DND-41 (cell line): ENCODE data around the gene LONP2.

Experiments
- ATAC-seq: fragments of 200-7000 bp; cut with Tn5 transposase; 3 replicates; pipeline ENCODE4 v1.9.1; 2021; ENCODE audit warnings: low read depth; ENCODE audit not compliant: insufficient read depth
- DNase-seq: peaks from one replicate; pipeline ENCODE4 v3.0.0-alpha.2; 2020
- H2AFZ ChIP-seq: 2 replicates; pipeline ENCODE4 v1.6.0; 2012; ENCODE audit warnings: low read depth, low read length
- H3K27ac ChIP-seq: 2 replicates; pipeline ENCODE4 v1.5.1; 2012; ENCODE audit warnings: low read length, inconsistent platforms
- H3K27me3 ChIP-seq: fragments of 200-600 bp; sonication (generic); 2 replicates; pipeline ENCODE4 v1.6.0; 2012; ENCODE audit warnings: low read length, mild to moderate bottlenecking, inconsistent platforms; ENCODE audit not compliant: insufficient read depth, poor library complexity
- H3K36me3 ChIP-seq: 2 replicates; pipeline ENCODE4 v1.5.1; 2012; ENCODE audit warnings: low read length, inconsistent platforms; ENCODE audit not compliant: insufficient read depth
- H3K4me1 ChIP-seq: 2 replicates; pipeline ENCODE4 v1.5.1; 2012; ENCODE audit warnings: mild to moderate bottlenecking, low read length; ENCODE audit not compliant: insufficient read depth
- H3K4me2 ChIP-seq: 2 replicates; pipeline ENCODE4 v1.6.0; 2012; ENCODE audit warnings: mild to moderate bottlenecking, moderate library complexity, low read length, inconsistent platforms; ENCODE audit not compliant: insufficient read depth
- H3K4me3 ChIP-seq, 2 experiments: fragments of 200-600 bp in 1 of 2; shearing (Covaris generic) in 1 of 2; 2 replicates each; pipeline ENCODE4 v1.5.1; 2012 to 2016; ENCODE audit warnings: inconsistent platforms in 2 of 2, low read length in 2 of 2, mild to moderate bottlenecking in 2 of 2, low read depth in 1 of 2, moderate library complexity in 1 of 2
- H3K79me2 ChIP-seq: 2 replicates; pipeline ENCODE4 v1.6.0; 2012; ENCODE audit warnings: low read length, inconsistent platforms; ENCODE audit not compliant: insufficient read depth
- H3K9ac ChIP-seq: 2 replicates; pipeline ENCODE4 v1.6.0; 2012; ENCODE audit warnings: low read depth, mild to moderate bottlenecking, inconsistent platforms, low read length, moderate library complexity
- H3K9me3 ChIP-seq: 2 replicates; pipeline ENCODE4 v1.5.1; 2012; ENCODE audit warnings: low read length, moderate library complexity, mild to moderate bottlenecking, inconsistent platforms; ENCODE audit not compliant: insufficient read depth, severe bottlenecking
- H4K20me1 ChIP-seq: 2 replicates; pipeline ENCODE4 v1.6.0; 2012; ENCODE audit warnings: low read length; ENCODE audit not compliant: insufficient read depth
- CTCF ChIP-seq: IDR thresholded peaks from 2 replicates; pipeline ENCODE4 v1.5.1; 2012; ENCODE audit warnings: borderline replicate concordance, low read length, moderate library complexity, mild to moderate bottlenecking; ENCODE audit not compliant: poor library complexity, severe bottlenecking; ENCODE audit errors: extremely low read depth
- EZH2 ChIP-seq: IDR thresholded peaks from 3 replicates; pipeline ENCODE4 v1.6.1; 2012; ENCODE audit warnings: borderline replicate concordance, low read depth, mild to moderate bottlenecking, moderate library complexity, low read length, inconsistent platforms; ENCODE audit not compliant: severe bottlenecking

The LONP2 gene

DNA sequence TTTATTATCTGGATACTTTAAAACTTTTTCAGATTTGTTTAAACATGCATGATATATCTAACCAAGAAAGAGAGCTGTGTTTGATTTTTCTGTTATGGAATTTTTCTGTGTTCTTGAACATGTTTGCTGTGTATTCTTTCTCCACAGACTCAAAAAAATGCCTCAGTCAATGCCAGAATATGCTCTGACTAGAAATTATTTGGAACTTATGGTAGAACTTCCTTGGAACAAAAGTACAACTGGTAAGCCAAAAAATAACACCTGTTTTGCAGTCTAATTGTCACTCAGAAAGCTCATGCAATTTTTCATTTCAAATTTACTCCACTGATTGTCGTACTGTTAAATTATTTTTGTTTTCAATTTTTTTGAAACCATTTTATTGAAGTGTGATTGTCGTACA lies 18.5 kb downstream of the LONP2 start:
- Histone ChIP-seq H2AFZ (no peak overlapping the region), H3K27ac (no peak overlapping the region), H3K4me3 (no peak overlapping the region), H3K36me3 (peaks cover 76% of the 10 kb centered on the region), H3K4me2 (no peak overlapping the region), H3K9me3 (no peaks in the 10 kb centered on the region), H3K9ac (no peak overlapping the region), H3K27me3 (no peaks in the 10 kb centered on the region), H3K79me2 (no peaks in the 10 kb centered on the region), H4K20me1 (no peaks in the 10 kb centered on the region), H3K4me1 (no peaks in the 10 kb centered on the region)
- TF ChIP-seq EZH2, result no peak
- TF ChIP-seq CTCF, result no peak
- DNase-seq (no peak), ATAC-seq (no peak)

- no peak overlapping the region for H3K9ac ChIP-seq
- no peak overlapping the region for H3K27ac ChIP-seq
- H2AFZ ChIP-seq, result no peak overlapping the region
- DNase-seq (no peak), ATAC-seq (no peak)
- no peaks in the 10 kb centered on the region for H3K9me3 ChIP-seq
- no peaks in the 10 kb centered on the region for H3K4me1 ChIP-seq
- H3K79me2 ChIP-seq, result no peaks in the 10 kb centered on the region
- H3K4me3 ChIP-seq, result no peak overlapping the region
- no peak for TF ChIP-seq CTCF
- TF ChIP-seq EZH2, result no peak
- peaks cover 58% of the 10 kb centered on the region for H3K36me3 ChIP-seq
- H4K20me1 ChIP-seq, result no peaks in the 10 kb centered on the region
- no peak overlapping the region for H3K4me2 ChIP-seq
- no peaks in the 10 kb centered on the region for H3K27me3 ChIP-seq
Measured at GRCh38 chr16:48269011-48269410, 24.9 kb downstream of the LONP2 start.

GRCh38 chr16:48271728-48272127 lies 27.6 kb downstream of the LONP2 start:
- Histone ChIP-seq H3K4me1 (no peaks in the 10 kb centered on the region), H3K36me3 (peaks cover 59% of the 10 kb centered on the region), H3K79me2 (no peaks in the 10 kb centered on the region), H3K27ac (no peak overlapping the region), H2AFZ (no peak overlapping the region), H3K4me2 (no peak overlapping the region), H3K9me3 (no peaks in the 10 kb centered on the region), H3K27me3 (no peaks in the 10 kb centered on the region), H4K20me1 (no peaks in the 10 kb centered on the region), H3K9ac (no peak overlapping the region), H3K4me3 (no peak overlapping the region)
- DNase-seq (no peak), ATAC-seq (no peak)
- TF ChIP-seq CTCF (no peak), EZH2 (no peak)

GRCh38 chr16:48272837-48273421 lies 28.8 kb downstream of the LONP2 start:
- no peak overlapping the region for H3K9ac ChIP-seq
- TF ChIP-seq CTCF, result no peak
- no peak for TF ChIP-seq EZH2
- H3K9me3 ChIP-seq, result no peaks in the 10 kb centered on the region
- H3K4me1 ChIP-seq, result no peaks in the 10 kb centered on the region
- DNase-seq, result no peak
- peaks cover 64% of the 10 kb centered on the region for H3K36me3 ChIP-seq
- no peak overlapping the region for H2AFZ ChIP-seq
- H3K4me3 ChIP-seq, result no peak overlapping the region
- no peaks in the 10 kb centered on the region for H4K20me1 ChIP-seq
- H3K79me2 ChIP-seq, result no peaks in the 10 kb centered on the region
- ATAC-seq, result no peak
- H3K27ac ChIP-seq, result no peak overlapping the region
- H3K4me2 ChIP-seq, result no peak overlapping the region
- H3K27me3 ChIP-seq, result no peaks in the 10 kb centered on the region
